Stimulated activated CD8-positive, alpha-beta memory T cell treated with anti-CD3 and anti-CD28 coated beads, Interleukin-4, amount 100 ng/mL, for 24 hours (primary cell): ENCODE data around the gene PLA2G4B.

Source experiments
- DNase-seq: peaks from one replicate; pipeline ENCODE4 v3.0.0-alpha.2; 2020; ENCODE audit warnings: low read depth

Gene PLA2G4B, protein sequence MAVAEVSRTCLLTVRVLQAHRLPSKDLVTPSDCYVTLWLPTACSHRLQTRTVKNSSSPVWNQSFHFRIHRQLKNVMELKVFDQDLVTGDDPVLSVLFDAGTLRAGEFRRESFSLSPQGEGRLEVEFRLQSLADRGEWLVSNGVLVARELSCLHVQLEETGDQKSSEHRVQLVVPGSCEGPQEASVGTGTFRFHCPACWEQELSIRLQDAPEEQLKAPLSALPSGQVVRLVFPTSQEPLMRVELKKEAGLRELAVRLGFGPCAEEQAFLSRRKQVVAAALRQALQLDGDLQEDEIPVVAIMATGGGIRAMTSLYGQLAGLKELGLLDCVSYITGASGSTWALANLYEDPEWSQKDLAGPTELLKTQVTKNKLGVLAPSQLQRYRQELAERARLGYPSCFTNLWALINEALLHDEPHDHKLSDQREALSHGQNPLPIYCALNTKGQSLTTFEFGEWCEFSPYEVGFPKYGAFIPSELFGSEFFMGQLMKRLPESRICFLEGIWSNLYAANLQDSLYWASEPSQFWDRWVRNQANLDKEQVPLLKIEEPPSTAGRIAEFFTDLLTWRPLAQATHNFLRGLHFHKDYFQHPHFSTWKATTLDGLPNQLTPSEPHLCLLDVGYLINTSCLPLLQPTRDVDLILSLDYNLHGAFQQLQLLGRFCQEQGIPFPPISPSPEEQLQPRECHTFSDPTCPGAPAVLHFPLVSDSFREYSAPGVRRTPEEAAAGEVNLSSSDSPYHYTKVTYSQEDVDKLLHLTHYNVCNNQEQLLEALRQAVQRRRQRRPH

DNA sequence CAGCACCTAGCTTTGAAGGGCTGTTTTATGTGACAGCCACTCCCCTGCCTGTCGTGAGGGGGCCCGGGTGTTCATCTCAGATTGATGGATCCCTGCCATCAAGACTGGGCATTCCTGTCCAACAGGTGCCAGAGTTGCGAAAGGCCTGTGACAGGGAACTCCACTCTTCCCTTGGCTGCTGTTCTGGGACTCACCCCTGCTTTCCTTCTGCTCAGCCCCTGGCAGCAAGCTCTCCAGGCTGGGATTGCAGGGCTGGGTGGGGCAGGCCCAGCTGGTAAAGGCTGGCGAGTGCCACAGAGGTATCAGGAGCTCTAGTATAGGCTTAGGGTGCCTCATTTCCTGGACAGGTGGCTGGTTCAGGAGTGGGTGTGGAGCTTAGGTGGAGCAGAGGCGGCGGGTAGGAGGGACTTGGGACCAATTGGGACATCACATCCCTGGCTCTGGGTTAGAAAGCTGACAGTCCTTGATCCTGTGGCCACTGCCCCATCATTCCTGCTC lies at the start of gene PLA2G4B:
Gene PLA2G4B (plus strand): TSS at position 448 of the 498 bp plus-strand sequence. CDS start 67 bp downstream, outside the sequence.
- no peak for DNase-seq

DNA sequence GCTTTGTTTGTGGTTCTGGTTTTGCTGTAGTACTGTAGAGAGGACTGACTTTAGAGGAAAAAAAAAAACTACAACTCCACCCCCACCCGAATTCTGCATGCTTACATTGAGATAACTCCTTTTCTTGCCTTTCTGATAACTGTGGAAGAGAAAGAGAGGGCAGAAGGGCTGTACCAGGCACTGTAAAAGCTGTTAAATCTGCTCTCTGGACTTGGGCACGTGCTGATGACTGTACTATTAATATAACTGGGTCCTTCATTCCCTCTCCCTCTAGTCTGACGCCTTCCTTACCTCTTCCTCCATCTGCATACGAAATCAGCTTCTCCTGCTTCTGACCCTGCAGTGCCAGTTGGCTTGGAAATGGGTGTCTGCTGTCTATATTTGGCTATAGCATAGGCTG lies 49.4 kb upstream of the PLA2G4B start:
- no peak for DNase-seq

DNA sequence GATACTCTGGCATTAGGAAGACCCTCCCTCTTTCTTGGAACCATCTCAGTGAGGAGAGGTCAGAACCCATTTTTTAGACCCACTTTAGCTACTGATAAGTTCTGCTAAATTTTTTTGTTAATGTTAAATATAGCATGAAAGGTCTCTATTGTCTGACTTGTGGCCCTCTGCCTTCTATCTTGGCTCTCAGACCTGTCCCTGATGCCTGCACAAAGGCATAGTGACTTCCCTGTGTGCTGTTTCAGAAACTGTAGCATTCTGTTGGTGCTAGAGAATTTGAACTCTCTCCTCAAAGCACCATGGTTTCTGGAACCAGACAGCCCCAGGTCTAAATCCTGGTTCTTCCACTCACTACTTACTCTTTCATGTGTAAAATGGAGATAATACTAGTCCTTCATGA lies 49.0 kb upstream of the PLA2G4B start:
- DNase-seq: no peak

DNA sequence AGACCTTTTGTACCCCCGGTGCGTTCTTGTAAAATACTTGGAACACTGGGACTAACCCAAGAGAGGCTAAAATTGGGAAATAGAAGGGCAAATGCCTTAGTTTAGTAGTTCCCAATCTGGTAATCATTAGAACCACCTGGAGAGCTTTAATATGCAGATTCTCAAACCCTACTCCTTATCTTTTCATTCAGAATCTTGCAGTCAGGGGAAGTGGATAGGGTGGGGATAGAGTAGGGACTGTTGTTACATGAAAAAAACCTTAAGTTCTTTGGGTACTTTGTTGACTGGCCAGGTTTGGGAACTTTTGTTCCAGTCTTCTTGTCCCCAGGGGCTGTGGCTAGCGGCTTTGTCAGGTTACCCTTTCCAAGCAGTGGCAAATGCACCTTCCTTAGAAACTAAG lies 48.5 kb upstream of the PLA2G4B start:
- no peak for DNase-seq

DNA sequence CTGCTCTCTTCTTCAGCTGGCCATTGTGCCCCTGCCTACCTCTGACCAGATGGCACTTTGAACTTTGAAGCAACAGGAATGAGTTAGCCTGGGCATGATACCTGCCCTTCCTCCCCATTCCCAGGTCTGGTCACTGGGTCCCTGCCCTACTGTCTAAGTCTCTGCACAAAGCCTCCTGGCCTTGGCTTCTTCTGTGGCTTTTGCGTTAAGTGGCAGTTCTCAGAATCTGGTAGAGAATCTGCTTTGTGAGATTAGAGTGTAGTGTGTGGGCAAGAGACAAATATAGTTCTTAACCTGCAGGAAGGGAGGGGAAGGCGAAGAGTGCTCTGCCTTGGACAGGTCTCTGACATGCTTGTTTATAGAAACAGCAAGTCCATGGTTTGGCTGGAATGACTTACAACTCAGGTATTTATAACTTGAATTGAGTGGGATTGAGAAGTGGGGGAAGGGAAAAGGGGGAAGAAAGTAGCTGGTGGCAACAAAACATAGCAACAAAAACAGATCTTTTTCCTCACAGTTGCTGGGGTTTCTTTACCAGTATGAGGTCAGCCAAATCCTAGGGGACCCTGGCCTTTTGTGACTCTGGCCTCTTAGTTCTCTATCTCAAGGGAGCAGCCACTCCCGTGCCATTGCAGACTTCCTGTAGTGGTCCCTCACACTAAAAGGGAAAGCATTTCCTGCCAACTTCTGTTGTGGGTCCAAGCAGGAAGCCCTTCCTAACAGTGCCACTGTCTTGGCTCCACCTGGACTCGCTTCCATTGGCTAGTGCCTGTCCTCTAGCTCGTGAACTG lies 47.7 kb upstream of the PLA2G4B start:
- DNase-seq: no peak

DNA sequence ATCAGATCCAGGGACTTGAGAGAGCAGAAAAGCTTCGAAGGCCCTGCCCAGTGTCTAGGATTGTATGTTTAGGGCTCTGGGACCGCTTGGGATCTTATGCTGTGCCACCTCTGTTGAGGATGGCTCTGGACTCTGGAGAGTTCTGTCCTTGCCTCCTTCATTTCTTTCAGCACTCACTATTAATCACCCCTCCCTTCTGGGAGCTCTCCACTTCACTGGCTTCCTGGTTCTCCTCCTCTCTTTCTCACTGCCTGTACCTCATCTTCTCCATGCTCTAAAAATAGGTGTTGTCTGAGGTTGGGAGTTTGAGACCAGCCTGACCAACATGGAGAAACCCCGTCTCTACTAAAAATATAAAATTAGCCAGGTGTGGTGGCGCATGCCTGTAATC lies 47.1 kb upstream of the PLA2G4B start:
- DNase-seq: no peak

DNA sequence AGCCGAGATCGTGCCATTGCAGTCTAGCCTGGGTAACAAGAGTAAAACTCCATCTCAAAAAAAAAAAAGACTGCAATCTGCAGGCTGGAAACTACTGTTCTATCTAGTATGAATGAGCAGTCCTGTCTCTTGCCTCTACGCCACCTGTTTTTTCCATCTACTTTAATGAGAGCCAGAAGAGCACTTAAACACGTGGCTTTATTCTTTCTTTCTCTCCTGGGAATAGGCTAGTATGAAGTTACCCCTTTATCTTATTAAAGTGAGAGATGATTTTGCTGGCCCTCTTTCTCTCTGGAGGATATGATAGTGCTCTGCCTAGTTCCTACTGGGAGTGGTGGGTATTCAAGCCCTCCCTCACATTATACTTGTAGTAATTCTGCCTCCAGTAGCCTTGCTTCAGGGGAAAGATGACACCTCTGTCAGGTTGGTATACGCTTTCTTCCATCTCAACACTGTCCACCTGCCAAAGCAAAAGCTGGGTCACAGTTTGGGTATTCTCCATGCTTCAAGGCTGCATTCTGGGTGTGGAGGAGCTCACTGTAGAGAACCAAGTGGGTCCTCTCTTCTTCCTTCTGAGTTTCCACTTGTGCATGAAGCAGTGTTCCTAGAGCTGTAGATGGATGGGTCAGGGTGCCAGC lies 46.5 kb upstream of the PLA2G4B start:
- DNase-seq: no peak

DNA sequence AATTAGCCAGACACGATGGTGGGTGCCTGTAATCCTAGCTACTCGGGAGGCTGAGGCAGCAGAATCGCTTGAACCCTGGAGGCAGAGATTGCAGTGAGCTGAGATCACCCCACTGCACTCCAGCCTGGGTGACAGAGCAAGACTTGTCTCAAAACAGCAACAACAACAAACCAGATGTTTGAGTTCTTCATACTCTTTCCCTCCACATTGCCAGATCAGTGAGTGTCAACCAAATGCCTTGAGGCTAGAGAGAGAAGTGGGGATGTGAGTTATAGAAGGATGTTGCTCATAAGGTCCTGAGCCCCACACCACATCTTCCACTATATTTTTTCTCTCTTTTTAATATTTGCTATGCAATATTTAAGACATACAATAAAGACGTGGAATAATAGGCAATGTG lies 44.6 kb upstream of the PLA2G4B start:
- DNase-seq: no peak

DNA sequence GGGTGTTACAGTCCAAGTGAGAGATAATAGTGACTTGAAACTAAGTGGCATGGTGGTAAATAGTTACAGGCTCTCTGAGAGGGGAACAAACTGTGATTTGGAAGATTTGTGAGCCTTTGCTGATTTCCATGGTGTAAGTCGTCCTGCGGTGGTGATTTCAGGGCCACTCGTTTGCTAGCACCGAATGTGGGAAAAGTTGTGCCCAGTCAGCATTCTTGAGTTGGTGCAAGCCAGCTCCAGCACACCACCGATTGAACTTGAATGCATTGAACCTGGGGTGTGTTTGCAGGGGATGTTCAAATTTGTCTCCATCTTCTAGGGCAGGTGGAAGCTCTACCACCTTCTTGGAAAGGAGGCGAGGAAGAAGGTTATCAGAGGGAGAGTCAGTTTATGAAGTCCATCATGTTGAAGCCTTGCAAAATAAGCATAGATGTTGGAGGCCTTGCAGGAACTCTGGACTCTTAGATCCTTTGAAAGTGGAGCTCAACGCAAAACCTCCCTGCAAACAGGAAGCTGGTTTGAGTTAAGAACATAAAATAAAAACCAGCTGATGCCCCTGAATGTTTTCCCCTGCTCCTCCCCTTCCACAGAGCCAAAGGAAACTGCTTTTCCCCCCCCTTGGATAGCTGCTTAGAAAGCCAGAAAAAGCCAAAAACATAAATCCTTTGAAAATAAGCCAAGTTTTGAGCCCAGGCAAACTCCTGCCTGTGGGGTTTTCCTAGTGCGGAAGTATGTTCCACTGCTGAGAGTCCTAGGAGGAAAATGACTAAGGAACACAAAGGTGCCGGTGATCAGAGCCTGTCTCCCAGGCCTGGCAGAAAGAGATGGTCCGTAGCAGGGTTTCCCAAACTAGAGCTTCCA lies 42.4 kb upstream of the PLA2G4B start:
- DNase-seq: no peak

DNA sequence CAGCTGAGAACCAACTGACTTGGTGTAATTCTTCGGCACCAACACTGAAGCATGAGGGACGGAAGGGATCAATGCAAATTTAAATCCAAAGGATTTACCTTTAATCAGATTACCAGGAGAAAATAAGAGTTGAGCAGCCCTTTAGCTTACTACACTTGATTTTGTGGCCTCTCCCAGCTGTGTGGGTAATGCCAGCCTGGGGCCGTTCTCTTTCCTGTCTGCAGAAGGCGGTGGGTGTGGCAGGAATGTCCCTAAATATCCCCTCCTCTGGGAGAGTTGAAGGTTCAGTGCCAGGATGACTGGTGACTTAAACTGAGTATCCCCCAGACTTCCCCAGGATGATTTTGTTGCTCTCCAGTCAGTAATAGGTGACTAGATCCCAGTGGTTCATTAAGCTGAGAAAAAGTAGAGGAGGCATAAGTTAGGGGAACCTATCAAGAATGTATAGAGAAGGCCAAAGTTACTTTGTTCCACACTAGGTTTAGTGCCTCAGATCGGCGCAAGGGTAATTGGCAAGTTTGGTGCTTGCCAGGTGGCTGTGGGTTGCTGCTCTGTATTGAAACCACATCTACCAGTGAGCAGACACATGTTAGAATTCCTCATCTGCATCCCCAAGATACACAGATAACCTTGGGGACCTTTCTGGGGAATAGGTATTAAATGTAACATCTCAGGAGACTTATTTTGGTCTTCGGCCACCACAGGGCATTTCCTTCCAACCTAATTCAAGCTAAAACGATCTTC lies 41.3 kb upstream of the PLA2G4B start:
- DNase-seq: no peak

DNA sequence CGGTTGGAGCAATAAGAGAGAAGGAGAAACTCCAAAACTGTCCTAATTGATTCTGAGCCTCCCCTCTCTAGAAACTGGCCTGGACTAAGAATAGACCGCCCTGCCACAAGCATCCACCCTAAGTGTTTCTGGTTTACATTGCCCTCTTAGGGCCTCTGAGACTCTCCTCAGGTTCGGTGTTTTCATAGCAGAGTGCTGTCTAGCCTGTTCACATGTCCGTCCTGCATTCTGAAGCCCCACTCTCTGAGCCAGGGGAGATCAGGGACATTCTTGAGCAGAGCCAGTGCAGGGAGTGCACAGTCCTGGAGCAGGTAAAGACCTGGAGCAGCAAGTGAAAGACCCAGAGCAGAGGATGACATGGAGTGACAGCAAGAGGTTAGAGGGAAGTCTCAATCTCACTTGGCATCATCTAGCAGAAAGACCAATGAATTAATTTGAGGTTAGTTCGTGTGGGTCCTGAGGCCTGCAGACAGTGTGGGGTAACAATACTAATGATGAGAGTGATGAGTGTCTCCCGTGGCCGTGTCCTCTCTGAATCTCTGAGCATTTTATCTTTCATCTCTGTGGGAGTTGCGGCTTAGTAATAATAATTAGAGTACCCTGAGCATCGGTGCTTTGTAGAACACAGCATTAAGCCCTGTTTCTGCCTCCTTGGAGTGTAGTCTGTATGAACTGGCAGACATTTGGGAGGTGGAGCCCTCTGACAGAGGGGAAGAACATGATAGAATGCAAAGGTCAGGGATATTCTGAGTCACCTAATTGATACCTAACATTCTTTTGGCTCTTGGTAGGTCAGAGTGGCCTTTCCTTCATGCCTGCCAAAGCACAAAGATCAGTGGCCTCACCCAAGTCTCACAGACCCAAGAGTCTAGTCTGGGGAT lies 39.8 kb upstream of the PLA2G4B start:
- DNase-seq: no peak

DNA sequence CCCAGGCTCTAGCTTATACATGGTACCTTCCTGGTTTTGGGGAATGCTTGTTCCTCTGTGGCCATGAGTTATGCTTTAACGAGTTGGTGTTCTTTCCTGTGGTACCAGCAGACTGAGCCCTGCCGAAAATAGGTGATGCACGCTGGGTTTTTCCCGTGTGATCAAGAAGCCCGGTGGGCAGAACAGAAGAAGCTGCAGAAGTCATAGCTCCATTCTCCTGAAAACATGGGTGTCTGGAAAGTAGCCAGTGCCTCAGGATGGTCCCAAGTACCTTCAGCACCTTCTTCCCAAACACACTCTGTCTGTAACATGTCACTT lies 39.2 kb upstream of the PLA2G4B start:
- no peak for DNase-seq

DNA sequence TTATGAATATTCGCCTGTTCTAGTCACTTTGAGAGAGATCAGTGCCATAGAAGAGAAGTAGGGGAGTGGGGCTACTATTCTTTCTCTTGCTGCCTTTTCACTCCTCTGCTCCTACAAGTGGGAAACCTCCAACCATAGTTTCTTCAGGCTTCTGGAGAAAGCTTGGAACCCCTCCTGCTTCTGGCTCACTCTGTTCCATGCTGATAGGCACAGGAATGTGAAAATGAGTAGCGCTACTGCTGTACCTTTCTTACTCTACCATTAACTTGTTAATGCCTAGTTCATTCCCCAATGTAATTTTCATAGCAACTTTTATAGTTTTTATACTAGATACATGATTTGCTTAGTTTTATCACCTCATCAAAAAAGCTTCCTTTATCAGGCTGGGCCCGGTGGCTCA lies 37.5 kb upstream of the PLA2G4B start:
- no peak for DNase-seq

DNA sequence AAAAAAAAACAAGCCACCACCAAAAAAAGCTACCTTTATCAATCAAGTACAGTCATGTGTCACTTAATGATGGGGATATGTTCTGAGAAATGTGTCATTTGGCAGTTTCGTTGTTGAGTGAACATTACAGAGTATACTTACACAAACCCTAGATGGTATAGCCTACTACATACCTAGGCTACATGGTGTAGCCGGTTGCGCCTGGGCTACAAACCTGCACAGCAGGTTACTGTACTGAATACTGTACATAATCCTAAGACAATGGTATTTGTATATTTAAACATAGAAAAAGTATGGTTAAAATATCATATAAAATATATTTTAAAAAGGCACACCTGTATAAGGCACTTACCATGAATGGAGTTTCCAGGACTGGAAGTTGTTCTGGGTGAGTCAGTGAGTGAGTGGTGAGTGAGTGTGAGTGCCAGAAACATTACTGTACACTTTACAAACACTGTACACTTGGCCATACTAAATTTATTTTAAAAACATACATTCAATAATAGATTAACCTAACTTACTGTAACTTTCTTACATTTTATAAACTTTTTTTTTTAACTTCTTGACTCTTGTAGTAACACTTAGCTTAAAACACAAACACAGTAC lies 36.7 kb upstream of the PLA2G4B start:
- DNase-seq: no peak

DNA sequence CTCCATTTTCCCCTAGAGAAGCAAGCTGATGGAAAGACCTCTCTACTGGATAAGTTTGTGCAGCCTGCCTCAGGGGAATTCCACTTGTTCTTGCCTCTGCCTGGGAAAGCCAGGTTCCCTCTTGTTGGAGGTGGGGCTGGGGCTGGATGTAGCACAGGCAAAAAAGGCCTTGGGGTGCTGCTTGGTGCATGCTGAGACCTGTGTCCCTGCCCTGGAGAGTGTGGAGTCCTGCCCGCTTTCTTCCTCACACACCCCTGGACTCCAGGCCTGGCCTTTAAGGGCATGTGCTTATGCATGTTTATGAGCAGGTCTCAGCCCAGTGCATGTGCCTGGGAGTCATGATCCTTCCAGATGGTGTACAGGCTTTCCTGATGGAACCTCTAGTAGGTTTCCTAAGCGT lies 34.3 kb upstream of the PLA2G4B start:
- no peak for DNase-seq

DNA sequence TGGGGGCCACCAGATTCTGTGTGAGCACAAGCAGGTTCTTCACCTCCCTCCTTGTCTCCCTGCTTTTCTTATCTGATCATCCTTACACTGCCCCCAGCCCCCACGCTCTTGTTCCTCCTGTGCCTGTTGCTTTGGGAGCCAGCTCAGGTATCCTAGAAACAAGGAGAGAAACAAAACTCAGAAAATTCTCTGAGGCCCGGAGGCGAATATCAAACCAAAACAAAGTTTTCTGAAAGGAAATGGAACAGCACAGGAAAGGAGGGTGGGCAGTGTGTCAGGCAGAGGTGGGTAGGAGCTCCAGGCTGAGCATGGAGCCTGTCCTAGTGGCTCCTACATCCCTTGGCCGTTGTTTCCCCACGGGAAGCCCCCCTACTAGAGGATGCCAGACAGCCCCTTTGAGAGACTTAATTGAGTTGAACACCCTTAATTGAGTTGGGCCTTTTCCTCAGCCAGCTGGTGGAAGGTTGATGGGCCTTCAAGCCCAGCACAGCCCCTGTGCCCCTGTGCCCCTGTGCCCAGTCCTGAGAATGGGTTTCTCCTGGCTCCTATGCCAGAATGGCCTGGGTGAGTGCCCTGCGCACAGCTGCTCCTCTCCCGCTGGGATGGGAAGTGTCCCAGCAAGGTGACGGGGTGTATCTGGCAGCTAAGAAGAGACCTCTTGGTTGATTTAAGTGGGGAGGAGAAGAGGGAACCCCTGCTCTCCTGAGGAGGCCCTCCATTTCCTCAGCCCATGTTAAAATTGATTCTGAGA lies 33.6 kb upstream of the PLA2G4B start:
- DNase-seq: no peak

DNA sequence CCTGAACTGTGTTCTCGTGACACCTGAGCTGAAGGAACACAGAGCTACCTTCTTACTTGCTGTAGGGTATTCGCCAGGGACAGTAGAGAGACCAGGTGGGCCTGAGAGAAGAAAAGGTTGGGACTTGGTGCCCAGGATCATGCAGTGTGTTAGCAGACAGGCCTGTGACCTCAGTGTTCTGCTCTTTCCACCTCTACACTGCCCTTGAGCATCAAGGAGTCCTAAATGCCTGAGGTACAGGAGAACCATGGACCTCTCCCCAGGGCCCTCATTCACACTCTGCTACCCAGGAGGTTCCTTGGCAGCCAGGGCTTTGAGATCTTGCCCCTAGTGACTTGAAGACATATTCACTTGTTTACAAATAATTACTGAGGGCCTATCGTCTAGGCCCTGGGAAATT lies 32.9 kb upstream of the PLA2G4B start:
- DNase-seq: no peak
